Lung (tissue), 12 donors: ENCODE data around the gene SPNS1. TPM values are rescaled to one million over a fixed set of nuclear protein-coding genes. Genes with fewer than 3 reads are reported as not detected.

Source experiments
- ATAC-seq: fragments of 200-7000 bp; cut with Tn5 transposase; one replicate; pipeline ENCODE4 v1.9.1; 2020; ENCODE audit warnings: moderate number of reproducible peaks; ENCODE audit not compliant: insufficient read depth, low FRiP score
- DNase-seq, 3 donors: peaks; one replicate each; pipeline ENCODE4 v3.0.0-alpha.2; 2013 to 2017
- H3K27ac ChIP-seq, 2 donors: one replicate each; pipeline ENCODE4 v1.5.1; 2013; ENCODE audit warnings: mild to moderate bottlenecking in 2 of 2, moderate library complexity in 2 of 2, control low read depth in 1 of 2, inconsistent platforms in 1 of 2, low read depth in 1 of 2, low read length in 1 of 2
- H3K27me3 ChIP-seq, 3 donors: one replicate each; pipeline ENCODE4 v1.5.1; 2013; ENCODE audit warnings: low read length in 2 of 3; ENCODE audit not compliant: control insufficient read depth in 3 of 3, insufficient read depth in 3 of 3
- H3K36me3 ChIP-seq, 4 donors: one replicate each; pipeline ENCODE4 v1.5.1; 2013; ENCODE audit warnings: low read length in 4 of 4, mild to moderate bottlenecking in 1 of 4, moderate library complexity in 1 of 4; ENCODE audit not compliant: control insufficient read depth in 4 of 4, insufficient read depth in 4 of 4
- H3K4me1 ChIP-seq, 5 donors: one replicate each; pipeline ENCODE4 v1.5.1; 2013; ENCODE audit warnings: low read length in 5 of 5, mild to moderate bottlenecking in 2 of 5, moderate library complexity in 1 of 5; ENCODE audit not compliant: control insufficient read depth in 5 of 5, insufficient read depth in 5 of 5
- H3K4me3 ChIP-seq: one replicate; pipeline ENCODE4 v1.5.1; 2013; ENCODE audit warnings: mild to moderate bottlenecking, control low read depth, moderate library complexity
- H3K9ac ChIP-seq, 2 donors: one replicate each; pipeline ENCODE4 v1.5.1; 2013; ENCODE audit warnings: low read length in 2 of 2, control low read depth in 1 of 2; ENCODE audit not compliant: insufficient read depth in 1 of 2
- H3K9me3 ChIP-seq, 4 donors: one replicate each; pipeline ENCODE4 v1.5.1; 2013; ENCODE audit warnings: low read length in 3 of 4, mild to moderate bottlenecking in 1 of 4, moderate library complexity in 1 of 4; ENCODE audit not compliant: control insufficient read depth in 4 of 4, insufficient read depth in 3 of 4
- WGBS, 2 donors: extraction: QIAGEN DNeasy Blood & Tissue Kit; methylation state at CpG; one replicate each; pipeline ENCODE4 v1.1.7; 2013; 5-methylcytosine and 5-hydroxymethylcytosine counted together
- polyA plus RNA-seq, 2 donors: library from polyadenylated mRNA; stranded (reverse); fragments of 200-250 nt; gene quantifications; one replicate each; pipeline ENCODE4 v1.2.1, GENCODE V29; 2013
- total RNA-seq, 2 donors: library from RNA; depleted of rRNA in 1 of 2; stranded (reverse); fragments of >200 nt in 1 of 2; gene quantifications; one replicate each; pipeline ENCODE4 v1.2.1, GENCODE V29; 2014 to 2021
- TF ChIP-seq, protein P1 (sequence below): IDR thresholded peaks from 2 replicates; pipeline ENCODE4 v1.5.1; 2012; ENCODE audit warnings: mild to moderate bottlenecking; ENCODE audit errors: control extremely low read depth, extremely low read depth
- donor health status: control.
- donor health status: control.
- donor health status: Bipolar disorder and iron deficiency.
- donor health status: healthy.
- donor health status: DM: yes; HTN: yes; CAD: no.

Gene SPNS1
- total and polyA plus RNA-seq, 4 donors = 26.0 to 71.5 (median 58.7) TPM

DNA sequence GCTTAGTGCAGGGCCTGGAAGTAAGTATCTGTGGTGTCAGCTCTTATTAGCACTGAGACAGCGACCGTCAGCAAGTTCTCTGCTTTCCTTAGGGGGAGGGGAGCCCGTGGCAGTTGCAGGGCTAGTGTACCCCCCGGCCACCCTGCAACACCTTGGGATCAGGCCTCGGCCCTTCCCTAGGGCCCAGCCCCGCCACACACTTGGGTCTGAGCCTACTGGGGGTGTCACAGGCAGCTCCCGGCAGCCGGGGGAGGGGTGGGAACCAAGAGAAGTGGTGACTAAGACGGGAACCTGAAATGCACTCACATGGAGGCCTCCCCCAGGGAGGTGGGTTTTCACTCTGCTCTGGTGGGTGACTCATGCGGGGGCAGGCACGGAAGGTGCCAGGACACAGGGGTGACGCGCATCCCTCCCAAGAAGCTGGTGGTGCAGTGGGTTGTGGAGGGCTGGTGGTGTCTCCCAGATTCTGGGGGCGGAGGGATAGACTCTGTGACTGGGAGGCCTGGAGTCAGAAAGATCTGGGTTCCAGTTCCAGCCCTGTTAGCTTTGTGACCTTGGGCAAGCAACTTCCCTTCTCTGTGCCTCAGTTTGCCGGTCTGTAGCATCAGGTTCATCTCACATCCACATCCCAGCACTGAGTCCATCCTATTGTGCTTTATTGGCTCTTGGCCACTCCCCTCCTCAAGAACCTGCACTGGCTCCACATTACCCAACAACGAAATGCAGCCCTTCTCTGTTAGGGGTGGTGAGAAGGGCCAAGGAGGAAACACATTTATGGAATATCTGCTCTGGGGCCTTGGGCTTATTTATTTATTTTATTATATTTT, 54.8 kb downstream of the SPNS1 start:
- DNase-seq (no peak), ATAC-seq (peak; percentile 53)
- H3K9ac ChIP-seq = no peak overlapping the region
- no peak overlapping the region for H3K27ac ChIP-seq
- WGBS, 2 donors = 49 to 64% methylated on average over 16 of the region's 16 CpGs
- TF ChIP-seq, protein P1, sequence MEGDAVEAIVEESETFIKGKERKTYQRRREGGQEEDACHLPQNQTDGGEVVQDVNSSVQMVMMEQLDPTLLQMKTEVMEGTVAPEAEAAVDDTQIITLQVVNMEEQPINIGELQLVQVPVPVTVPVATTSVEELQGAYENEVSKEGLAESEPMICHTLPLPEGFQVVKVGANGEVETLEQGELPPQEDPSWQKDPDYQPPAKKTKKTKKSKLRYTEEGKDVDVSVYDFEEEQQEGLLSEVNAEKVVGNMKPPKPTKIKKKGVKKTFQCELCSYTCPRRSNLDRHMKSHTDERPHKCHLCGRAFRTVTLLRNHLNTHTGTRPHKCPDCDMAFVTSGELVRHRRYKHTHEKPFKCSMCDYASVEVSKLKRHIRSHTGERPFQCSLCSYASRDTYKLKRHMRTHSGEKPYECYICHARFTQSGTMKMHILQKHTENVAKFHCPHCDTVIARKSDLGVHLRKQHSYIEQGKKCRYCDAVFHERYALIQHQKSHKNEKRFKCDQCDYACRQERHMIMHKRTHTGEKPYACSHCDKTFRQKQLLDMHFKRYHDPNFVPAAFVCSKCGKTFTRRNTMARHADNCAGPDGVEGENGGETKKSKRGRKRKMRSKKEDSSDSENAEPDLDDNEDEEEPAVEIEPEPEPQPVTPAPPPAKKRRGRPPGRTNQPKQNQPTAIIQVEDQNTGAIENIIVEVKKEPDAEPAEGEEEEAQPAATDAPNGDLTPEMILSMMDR = no peak
- H3K4me3 ChIP-seq = no peak overlapping the region
- H3K4me1 ChIP-seq = no peaks in the 10 kb centered on the region
- no peaks in the 10 kb centered on the region for H3K9me3 ChIP-seq
- H3K36me3 ChIP-seq = no peaks in the 10 kb centered on the region
- peaks cover 0 to 2% (median 0%) of the 10 kb centered on the region in 3 donors for H3K27me3 ChIP-seq

DNA sequence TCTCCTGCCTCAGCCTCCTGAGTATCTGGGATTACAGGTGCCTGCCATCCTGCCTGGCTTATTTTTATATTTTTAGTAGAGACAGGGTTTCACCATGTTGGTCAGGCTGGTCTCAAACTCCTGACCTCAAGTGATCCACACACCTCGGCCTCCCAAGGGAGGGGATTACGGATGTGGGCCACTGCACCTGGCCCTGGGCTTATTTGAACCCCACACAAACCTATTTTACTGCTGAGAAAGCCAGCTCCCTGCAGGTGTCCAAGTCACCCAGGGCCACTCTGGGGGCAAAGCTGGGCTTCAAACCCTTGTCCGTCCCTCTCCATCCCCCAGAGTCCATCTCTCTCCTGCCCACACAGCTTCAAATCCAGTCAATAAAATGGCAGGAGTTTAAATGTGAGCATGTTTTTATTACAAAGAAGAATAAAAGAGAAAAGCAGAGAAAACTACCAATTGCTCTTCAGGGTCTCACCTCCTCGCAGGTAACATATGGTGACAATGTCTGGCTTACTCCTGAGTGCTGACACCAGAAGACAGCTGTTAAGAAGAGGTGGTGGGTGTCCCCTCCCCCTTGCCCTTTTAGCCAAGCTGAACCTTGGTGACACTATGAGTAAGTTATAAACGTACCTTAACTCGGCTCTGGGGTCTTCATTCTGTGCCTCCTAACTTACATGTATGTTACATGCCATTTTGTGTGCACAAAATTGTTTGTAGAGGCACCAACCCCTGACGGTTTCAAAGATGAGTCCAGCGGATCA, 55.7 kb downstream of the SPNS1 start:
- TF ChIP-seq, protein P1 = no peak
- 78 to 86% methylated on average over 8 of the region's 8 CpGs for WGBS, 2 donors
- Histone ChIP-seq H3K4me3 (no peak overlapping the region), H3K9me3 (no peaks in the 10 kb centered on the region), H3K36me3 (no peaks in the 10 kb centered on the region), H3K27me3 (peaks cover 0 to 2% (median 0%) of the 10 kb centered on the region in 3 donors), H3K27ac (no peak overlapping the region), H3K9ac (no peak overlapping the region), H3K4me1 (no peaks in the 10 kb centered on the region)
- DNase-seq (no peak), ATAC-seq (no peak)

Other genes starting within 250 kb of the SPNS1 start
- 1 to 10 TPM; 2.8 to 5.5 TPM for gene NPIPB9, start 223.0 kb upstream of the SPNS1 start, total RNA-seq
- under 1 TPM; 0.35 to 0.73 TPM for gene NPIPB9, start 223.0 kb upstream of the SPNS1 start, polyA plus RNA-seq
- gene ATXN2L, start 151.8 kb upstream of the SPNS1 start, total RNA-seq = 100 to 1,000 TPM in 1 of 2 donors, 10 to 100 TPM in 1; 73.0 to 140 TPM
- 100 to 1,000 TPM in 1 of 2 donors, 10 to 100 TPM in 1; 72.1 to 109 TPM for gene ATXN2L, start 151.8 kb upstream of the SPNS1 start, polyA plus RNA-seq
- 100 to 1,000 TPM in 1 of 2 donors, 10 to 100 TPM in 1; 58.6 to 185 TPM for gene TUFM, start 128.4 kb upstream of the SPNS1 start, total RNA-seq
- gene TUFM, start 128.4 kb upstream of the SPNS1 start, polyA plus RNA-seq = 100 to 1,000 TPM; 171 to 260 TPM
- 10 to 100 TPM; 24.3 to 53.6 TPM for gene SH2B1, start 110.9 kb upstream of the SPNS1 start, total RNA-seq
- 10 to 100 TPM; 21.5 to 35.3 TPM for gene SH2B1, start 110.9 kb upstream of the SPNS1 start, polyA plus RNA-seq
- under 1 TPM; 0.34 to 0.92 TPM for gene ATP2A1, start 96.3 kb upstream of the SPNS1 start, total RNA-seq
- gene ATP2A1, start 96.3 kb upstream of the SPNS1 start, polyA plus RNA-seq = under 1 TPM; 0.35 to 0.53 TPM
- gene RABEP2, start 49.5 kb upstream of the SPNS1 start, total RNA-seq = 10 to 100 TPM; 29.0 to 34.9 TPM
- gene RABEP2, start 49.5 kb upstream of the SPNS1 start, polyA plus RNA-seq = 10 to 100 TPM; 20.0 to 28.6 TPM
- 1 to 10 TPM in 1 of 2 donors, under 1 TPM in 1; 0.34 to 2.8 TPM for gene CD19, start 42.8 kb upstream of the SPNS1 start, total RNA-seq
- gene CD19, start 42.8 kb upstream of the SPNS1 start, polyA plus RNA-seq = 1 to 10 TPM in 1 of 2 donors, under 1 TPM in 1; 0.33 to 2.0 TPM
- 10 to 100 TPM; 31.4 to 37.0 TPM for gene NFATC2IP, start 23.8 kb upstream of the SPNS1 start, total RNA-seq
- gene NFATC2IP, start 23.8 kb upstream of the SPNS1 start, polyA plus RNA-seq = 10 to 100 TPM; 21.0 to 23.5 TPM
- 10 to 100 TPM in 1 of 2 donors, 1 to 10 TPM in 1; 2.9 to 14.3 TPM for gene LAT, start 10.3 kb downstream of the SPNS1 start, total RNA-seq
- gene LAT, start 10.3 kb downstream of the SPNS1 start, polyA plus RNA-seq = 10 to 100 TPM; 12.6 to 16.6 TPM